HG03025 (cell line): Measurements from ENCODE around the gene MRPS17.
"Not testable (repeated sequence)": the region's sequence is repeated elsewhere in the genome, so short reads cannot be mapped to it uniquely, and the experiment has no call there.

Experiments
- ATAC-seq: cut with Tn5 transposase; IDR thresholded peaks from one replicate; pipeline ENCODE4 v1.9.1; 2021; ENCODE audit warnings: mild to moderate bottlenecking, moderate library complexity; ENCODE audit not compliant: unreplicated experiment, low FRiP score

Gene MRPS17

GRCh38 chr7:55951637-55952351, at the start of gene MRPS17:
MRPS17 (plus strand) TSS chr7:55951877; CDS start chr7:55953196, 1,319 bp downstream.
- peak; percentile 99 for ATAC-seq

GRCh38 chr7:55903985-55904759, 47.5 kb upstream of the MRPS17 start:
- peak; percentile 92 for ATAC-seq

GRCh38 chr7:55912748-55913158, 38.9 kb upstream of the MRPS17 start:
- no peak for ATAC-seq

GRCh38 chr7:55917771-55918170, 33.9 kb upstream of the MRPS17 start:
- no peak for ATAC-seq

GRCh38 chr7:55928006-55928767, 23.5 kb upstream of the MRPS17 start:
- ATAC-seq = no peak

- ATAC-seq = no peak
Observed at GRCh38 chr7:55931421-55932151, 20.1 kb upstream of the MRPS17 start.

- ATAC-seq = no peak
Observed at GRCh38 chr7:55939514-55940123, 12.1 kb upstream of the MRPS17 start.

GRCh38 chr7:55946545-55946944, 5.1 kb upstream of the MRPS17 start:
- ATAC-seq = no peak

- ATAC-seq = not testable (repeated sequence)
Observed at GRCh38 chr7:55952352-55952671, 635 bp downstream of the MRPS17 start.

GRCh38 chr7:55953707-55954475, 2.2 kb downstream of the MRPS17 start:
- no peak for ATAC-seq

GRCh38 chr7:55957190-55957589, 5.5 kb downstream of the MRPS17 start:
- ATAC-seq = no peak

- no peak for ATAC-seq
Observed at GRCh38 chr7:55962014-55962413, 10.3 kb downstream of the MRPS17 start.

- ATAC-seq = no peak
Observed at GRCh38 chr7:55963584-55964168, 12.0 kb downstream of the MRPS17 start.

- peak; percentile 70 for ATAC-seq
Observed at GRCh38 chr7:55964261-55965099, 12.8 kb downstream of the MRPS17 start, which contains the start of gene NIPSNAP2. NIPSNAP2 (plus strand) TSS chr7:55964585; CDS start chr7:55964610, 25 bp downstream.

- ATAC-seq = no peak
Observed at GRCh38 chr7:55965100-55965470, 13.4 kb downstream of the MRPS17 start.

GRCh38 chr7:55965805-55966421, 14.2 kb downstream of the MRPS17 start:
- ATAC-seq = no peak

- ATAC-seq = no peak
Observed at GRCh38 chr7:55966851-55967250, 15.2 kb downstream of the MRPS17 start.

GRCh38 chr7:55969391-55969790, 17.7 kb downstream of the MRPS17 start:
- no peak for ATAC-seq
